ENCODE measurements around the gene CHN2.
A peak's percentile ranks its signal among the peaks of the same experiment; 100 is the strongest.

CHN2 gene

GRCh38 chr7:29229066-29229465, 34.5 kb downstream of the CHN2 start:
- no peak overlapping the region for H3K27ac ChIP-seq
- no peak for TF ChIP-seq ZFX (IDR thresholded peaks at IDR 0.05; ENCODE audit: borderline replicate concordance)
- TF ChIP-seq CTCF (IDR thresholded peaks at IDR 0.05), result no peak

- H3K27ac ChIP-seq, result no peak overlapping the region
- TF ChIP-seq ZFX (IDR thresholded peaks at IDR 0.05; ENCODE audit: borderline replicate concordance), result no peak
- no peak for TF ChIP-seq CTCF (IDR thresholded peaks at IDR 0.05)
Measured at GRCh38 chr7:29229946-29230345, 35.4 kb downstream of the CHN2 start.

GRCh38 chr7:29230871-29231345, 36.3 kb downstream of the CHN2 start:
- H3K27ac ChIP-seq, result peak overlapping the region; percentile 39; the same call in 1 of the 2 replicates
- TF ChIP-seq CTCF (IDR thresholded peaks at IDR 0.05) (no peak), ZFX (IDR thresholded peaks at IDR 0.05; ENCODE audit: borderline replicate concordance) (no peak)

DNA sequence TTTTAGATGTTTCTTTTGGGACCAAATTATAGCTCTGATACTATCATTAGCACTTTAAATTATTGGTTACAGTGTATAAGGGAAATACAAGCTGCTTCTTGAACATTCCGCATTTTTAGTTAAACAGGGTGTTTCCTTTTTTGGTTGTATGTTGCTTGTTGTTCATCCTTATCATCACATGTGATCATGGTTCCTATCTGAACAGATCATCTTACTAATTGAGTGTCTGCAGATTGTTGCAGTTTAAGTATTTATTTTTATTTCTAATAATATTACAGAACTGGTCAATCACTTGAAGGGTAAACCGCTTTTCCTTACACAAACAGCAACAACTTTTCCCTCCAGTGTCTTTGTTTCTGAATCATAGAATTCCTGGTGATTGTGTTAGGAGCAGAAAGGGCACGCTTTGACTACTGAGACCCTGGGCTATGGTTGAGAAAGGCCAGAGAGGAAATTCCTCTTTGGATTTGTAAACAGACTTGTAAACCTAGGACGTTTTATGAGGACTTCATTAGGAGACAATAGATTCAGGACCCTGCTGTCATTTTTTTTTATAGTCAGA, 37.2 kb downstream of the CHN2 start:
- no peak overlapping the region for H3K27ac ChIP-seq
- no peak for TF ChIP-seq ZFX (IDR thresholded peaks at IDR 0.05; ENCODE audit: borderline replicate concordance)
- TF ChIP-seq CTCF (IDR thresholded peaks at IDR 0.05), result no peak

DNA sequence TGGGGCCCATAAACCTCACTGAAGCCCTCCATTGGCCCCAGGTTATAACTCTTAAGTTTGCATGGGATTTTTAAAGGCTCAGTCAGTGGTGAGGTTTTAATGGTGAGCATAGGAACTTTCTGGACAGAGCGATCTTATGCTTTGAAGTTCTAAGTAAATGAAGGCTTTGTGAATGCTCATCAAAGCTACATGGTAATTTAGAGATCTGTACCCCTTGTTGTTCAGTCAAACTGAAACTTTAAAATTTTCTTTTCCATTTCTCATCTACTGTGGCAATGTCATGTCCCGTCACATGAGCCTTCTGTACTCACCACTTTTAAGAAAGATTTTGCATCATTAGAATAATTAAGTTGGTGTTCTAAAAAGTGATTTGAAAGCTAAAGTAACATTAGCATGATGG, 39.9 kb downstream of the CHN2 start:
- no peak for TF ChIP-seq CTCF (IDR thresholded peaks at IDR 0.05)
- no peak for TF ChIP-seq ZFX (IDR thresholded peaks at IDR 0.05; ENCODE audit: borderline replicate concordance)
- H3K27ac ChIP-seq, result no peak overlapping the region

DNA sequence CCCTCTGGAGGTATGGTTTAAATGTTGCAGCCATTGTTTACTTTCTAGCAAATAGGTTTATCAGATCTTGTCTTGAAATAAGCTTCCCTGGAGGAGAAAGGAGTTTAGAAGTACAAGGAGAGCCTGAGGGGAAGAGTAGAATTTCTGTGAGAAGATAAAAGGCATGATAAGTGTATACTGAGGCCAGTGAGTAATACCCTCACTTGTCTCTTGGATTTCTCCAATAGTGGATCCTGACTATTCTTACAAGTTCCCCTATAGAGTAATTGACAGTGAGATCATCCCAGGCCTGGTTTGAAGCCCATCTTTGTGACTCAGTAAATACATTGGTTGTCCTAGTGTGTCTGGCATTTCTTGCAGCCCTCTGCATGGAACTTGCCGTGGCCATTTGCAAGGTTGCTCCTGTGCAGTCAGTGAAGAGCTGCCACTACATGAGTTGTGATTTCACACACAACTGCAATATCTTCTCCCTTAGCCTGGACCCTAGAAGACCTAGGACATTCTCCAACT, 41.6 kb downstream of the CHN2 start:
- no peak overlapping the region for H3K27ac ChIP-seq
- TF ChIP-seq CTCF (IDR thresholded peaks at IDR 0.05) (no peak), ZFX (IDR thresholded peaks at IDR 0.05; ENCODE audit: borderline replicate concordance) (no peak)

GRCh38 chr7:29236649-29237048, 42.1 kb downstream of the CHN2 start:
- H3K27ac ChIP-seq, result no peak overlapping the region
- no peak for TF ChIP-seq ZFX (IDR thresholded peaks at IDR 0.05; ENCODE audit: borderline replicate concordance)
- TF ChIP-seq CTCF (IDR thresholded peaks at IDR 0.05), result no peak

Measured in 22Rv1 (cell line).